IPS-20b (cell line): ENCODE data around the gene RGP1.

Source experiments
- H3K27ac ChIP-seq: one replicate; pipeline ENCODE4 v1.5.1; 2013; ENCODE audit warnings: low read length
- H3K27me3 ChIP-seq: 2 replicates; pipeline ENCODE4 v1.6.1; 2013; ENCODE audit warnings: mild to moderate bottlenecking, low read length, inconsistent platforms; ENCODE audit not compliant: insufficient read depth
- H3K36me3 ChIP-seq: 2 replicates; pipeline ENCODE4 v1.6.1; 2013; ENCODE audit warnings: low read depth, mild to moderate bottlenecking, inconsistent platforms, low read length, moderate library complexity; ENCODE audit not compliant: insufficient read depth
- H3K4me1 ChIP-seq: 2 replicates; pipeline ENCODE4 v1.6.1; 2013; ENCODE audit warnings: mild to moderate bottlenecking, control low read depth, inconsistent platforms, low read length, moderate library complexity; ENCODE audit not compliant: insufficient read depth
- H3K4me3 ChIP-seq: 2 replicates; pipeline ENCODE4 v1.5.1; 2013; ENCODE audit warnings: mild to moderate bottlenecking, low read length, inconsistent platforms
- H3K9ac ChIP-seq: 2 replicates; pipeline ENCODE4 v1.6.1; 2013; ENCODE audit warnings: low read depth, mild to moderate bottlenecking, inconsistent platforms, low read length, moderate library complexity
- H3K9me3 ChIP-seq: 2 replicates; pipeline ENCODE4 v1.6.1; 2013; ENCODE audit warnings: mild to moderate bottlenecking, low read depth, low read length, inconsistent platforms; ENCODE audit not compliant: insufficient read depth

RGP1 gene

GRCh38 chr9:35781066-35781465 lies 32.0 kb downstream of the RGP1 start:
- H3K9me3 ChIP-seq, result no peaks in the 10 kb centered on the region
- H3K27me3 ChIP-seq, result no peaks in the 10 kb centered on the region
- peaks cover 8% of the 10 kb centered on the region; the same call in 1 of the 2 replicates for H3K36me3 ChIP-seq
- no peaks in the 10 kb centered on the region; the same call in 1 of the 2 replicates for H3K4me1 ChIP-seq
- H3K27ac ChIP-seq, result no peak overlapping the region
- H3K4me3 ChIP-seq, result no peak overlapping the region
- H3K9ac ChIP-seq, result no peak overlapping the region

- H3K27ac ChIP-seq, result no peak overlapping the region
- no peaks in the 10 kb centered on the region for H3K27me3 ChIP-seq
- H3K9ac ChIP-seq, result no peak overlapping the region
- H3K4me1 ChIP-seq, result no peaks in the 10 kb centered on the region
- H3K4me3 ChIP-seq, result no peak overlapping the region
- peaks cover 10% of the 10 kb centered on the region; the same call in 1 of the 2 replicates for H3K36me3 ChIP-seq
- no peaks in the 10 kb centered on the region for H3K9me3 ChIP-seq
Observed at GRCh38 chr9:35783418-35783817, 34.3 kb downstream of the RGP1 start.

DNA sequence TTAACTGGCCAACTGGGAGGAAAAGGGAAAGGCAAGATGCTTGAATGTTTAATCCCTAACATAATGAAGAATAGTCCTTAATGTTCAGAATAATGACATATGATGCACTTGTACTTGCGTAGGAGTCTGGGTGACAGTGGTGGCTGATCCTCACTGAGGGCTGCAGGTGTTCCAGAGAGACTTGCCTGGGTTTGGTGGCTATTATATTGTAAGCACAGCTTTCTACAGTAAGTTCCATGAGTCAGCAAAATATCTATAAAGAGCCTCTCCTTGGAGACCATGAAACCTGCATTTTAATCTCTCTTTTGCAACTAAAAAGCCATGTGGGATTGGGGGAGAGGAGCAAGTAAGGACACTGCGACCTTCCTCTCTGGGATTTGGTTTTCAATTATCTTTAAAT lies 40.5 kb downstream of the RGP1 start:
- Histone ChIP-seq H3K27ac (no peak overlapping the region), H3K9ac (no peak overlapping the region), H3K27me3 (peaks cover 8% of the 10 kb centered on the region; the same call in 1 of the 2 replicates), H3K36me3 (peaks cover 3% of the 10 kb centered on the region; the same call in 1 of the 2 replicates), H3K9me3 (no peaks in the 10 kb centered on the region), H3K4me3 (no peak overlapping the region), H3K4me1 (peaks cover 12% of the 10 kb centered on the region; the same call in 1 of the 2 replicates)

GRCh38 chr9:35790025-35790384 lies 40.9 kb downstream of the RGP1 start:
- Histone ChIP-seq H3K4me3 (no peak overlapping the region), H3K27me3 (peaks cover 8% of the 10 kb centered on the region; the same call in 1 of the 2 replicates), H3K27ac (no peak overlapping the region), H3K4me1 (peaks cover 12% of the 10 kb centered on the region; the same call in 1 of the 2 replicates), H3K9ac (no peak overlapping the region), H3K9me3 (no peaks in the 10 kb centered on the region), H3K36me3 (peaks cover 3% of the 10 kb centered on the region; the same call in 1 of the 2 replicates)

DNA sequence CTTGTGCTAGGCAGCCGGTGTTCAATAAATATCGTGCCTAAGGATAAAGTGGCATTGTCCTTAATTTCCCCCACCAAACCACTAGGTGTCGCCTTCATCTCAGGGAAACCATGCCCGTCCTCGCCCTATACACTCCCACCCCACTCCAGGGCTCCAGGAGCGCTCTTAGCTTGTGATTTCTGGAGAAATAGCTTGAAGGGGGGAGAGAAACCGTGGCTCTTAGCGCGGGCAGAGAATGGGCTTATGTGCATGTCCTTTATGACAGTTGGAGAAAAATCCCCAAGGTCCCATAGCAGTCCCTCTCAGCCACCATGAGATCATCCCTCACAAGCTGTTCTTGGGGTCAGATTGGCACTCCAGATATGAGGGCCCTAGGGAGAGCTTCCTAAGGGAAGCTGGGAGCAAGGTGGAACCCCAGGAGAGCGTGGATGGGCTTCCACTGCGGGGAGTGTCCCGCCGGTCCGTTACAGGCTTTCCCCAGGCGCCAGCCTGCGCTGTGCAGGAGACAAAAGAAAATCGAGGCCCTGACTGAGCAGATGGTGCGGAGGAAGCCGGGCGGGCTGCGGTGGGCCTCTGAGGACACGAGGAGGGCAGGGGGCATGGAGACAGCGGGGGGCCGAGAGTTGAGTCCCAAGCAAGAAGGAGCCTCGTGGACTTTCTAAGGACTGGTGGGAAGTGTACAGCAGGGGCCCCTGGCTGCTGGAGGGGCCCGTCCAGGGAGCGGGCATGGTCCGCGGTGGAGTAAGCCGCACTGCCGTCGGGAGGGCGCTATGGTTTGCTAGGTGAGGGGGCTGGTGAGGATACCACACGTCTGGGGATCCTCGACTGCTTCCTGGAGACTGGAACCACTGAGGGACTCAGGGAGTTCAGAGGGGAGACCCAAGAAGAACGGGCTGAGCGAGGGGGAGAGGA lies 41.6 kb downstream of the RGP1 start:
- H3K27ac ChIP-seq, result no peak overlapping the region
- H3K27me3 ChIP-seq, result peaks cover 8% of the 10 kb centered on the region; the same call in 1 of the 2 replicates
- H3K4me3 ChIP-seq, result peak overlapping the region; percentile 66
- H3K36me3 ChIP-seq, result peaks cover 3% of the 10 kb centered on the region; the same call in 1 of the 2 replicates
- peaks cover 12% of the 10 kb centered on the region; the same call in 1 of the 2 replicates for H3K4me1 ChIP-seq
- H3K9me3 ChIP-seq, result no peaks in the 10 kb centered on the region
- peak overlapping the region; percentile 52; the same call in 1 of the 2 replicates for H3K9ac ChIP-seq

- Histone ChIP-seq H3K27me3 (peaks cover 8% of the 10 kb centered on the region; the same call in 1 of the 2 replicates), H3K36me3 (no peaks in the 10 kb centered on the region), H3K27ac (no peak within 1 kb of the TSS), H3K9ac (peak within 1 kb of the TSS; percentile 64; the same call in 1 of the 2 replicates), H3K4me3 (peak within 1 kb of the TSS; percentile 66), H3K4me1 (peaks cover 12% of the 10 kb centered on the region; the same call in 1 of the 2 replicates), H3K9me3 (no peaks in the 10 kb centered on the region)
Observed at GRCh38 chr9:35791297-35791921, 42.3 kb downstream of the RGP1 start, which contains the start of gene NPR2. Gene NPR2, plus strand, starts transcription at chr9:35791591. Its CDS starts 818 bp downstream, at chr9:35792409.

- peak overlapping the region; percentile 63; the same call in 1 of the 2 replicates for H3K4me3 ChIP-seq
- H3K9me3 ChIP-seq, result no peaks in the 10 kb centered on the region
- no peak overlapping the region for H3K9ac ChIP-seq
- peaks cover 12% of the 10 kb centered on the region; the same call in 1 of the 2 replicates for H3K4me1 ChIP-seq
- H3K27ac ChIP-seq, result no peak overlapping the region
- no peaks in the 10 kb centered on the region for H3K36me3 ChIP-seq
- H3K27me3 ChIP-seq, result peaks cover 8% of the 10 kb centered on the region; the same call in 1 of the 2 replicates
Observed at GRCh38 chr9:35792024-35792813, 43.1 kb downstream of the RGP1 start.

GRCh38 chr9:35792826-35793225 lies 43.7 kb downstream of the RGP1 start:
- no peak overlapping the region for H3K9ac ChIP-seq
- H3K27ac ChIP-seq, result no peak overlapping the region
- no peak overlapping the region for H3K4me3 ChIP-seq

DNA sequence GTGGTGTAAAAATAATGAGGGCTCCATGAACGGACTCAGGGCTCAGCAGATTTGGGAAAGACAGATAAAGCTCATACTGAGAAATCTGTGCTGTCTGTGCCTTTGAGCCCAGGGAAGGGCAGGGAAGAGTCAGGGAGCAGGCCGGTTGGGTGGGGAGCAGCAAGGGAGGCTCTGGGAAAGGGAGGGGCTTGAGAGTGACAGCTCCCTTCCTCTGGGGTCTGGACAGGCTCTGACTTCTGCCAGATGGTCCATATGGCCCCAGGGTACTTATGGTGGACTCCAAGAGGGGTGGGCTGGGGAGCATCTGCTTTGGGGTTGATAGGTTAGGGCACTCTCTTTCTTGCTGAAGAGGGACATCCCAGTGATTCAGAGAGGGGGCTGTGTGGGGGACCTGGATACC lies 44.4 kb downstream of the RGP1 start:
- Histone ChIP-seq H3K4me3 (no peak overlapping the region), H3K36me3 (no peaks in the 10 kb centered on the region), H3K27me3 (peaks cover 8% of the 10 kb centered on the region; the same call in 1 of the 2 replicates), H3K4me1 (peaks cover 12% of the 10 kb centered on the region; the same call in 1 of the 2 replicates), H3K9me3 (no peaks in the 10 kb centered on the region), H3K27ac (no peak overlapping the region), H3K9ac (no peak overlapping the region)

More at GRCh38 chr9:35792826-35793225, 43.7 kb downstream of the RGP1 start:
- no peaks in the 10 kb centered on the region for H3K9me3 ChIP-seq
- peaks cover 12% of the 10 kb centered on the region; the same call in 1 of the 2 replicates for H3K4me1 ChIP-seq
- no peaks in the 10 kb centered on the region for H3K36me3 ChIP-seq
- H3K27me3 ChIP-seq, result peaks cover 8% of the 10 kb centered on the region; the same call in 1 of the 2 replicates

- Histone ChIP-seq H3K4me1 (peaks cover 2% of the 10 kb centered on the region; the same call in 1 of the 2 replicates), H3K4me3 (no peak overlapping the region), H3K9ac (no peak overlapping the region), H3K27ac (no peak overlapping the region), H3K27me3 (peaks cover 5% of the 10 kb centered on the region; the same call in 1 of the 2 replicates), H3K36me3 (no peaks in the 10 kb centered on the region), H3K9me3 (no peaks in the 10 kb centered on the region)
Observed at GRCh38 chr9:35795695-35796094, 46.6 kb downstream of the RGP1 start.
